ENCODE results near the gene RPS15A. TPM values are rescaled to one million over a fixed set of nuclear protein-coding genes. Genes with fewer than 3 reads are reported as not detected.
A peak's percentile ranks its signal among the peaks of the same experiment; 100 is the strongest.

The RPS15A gene
- total RNA-seq, 2 donors from 2014 or later: 829 to 900 TPM

DNA sequence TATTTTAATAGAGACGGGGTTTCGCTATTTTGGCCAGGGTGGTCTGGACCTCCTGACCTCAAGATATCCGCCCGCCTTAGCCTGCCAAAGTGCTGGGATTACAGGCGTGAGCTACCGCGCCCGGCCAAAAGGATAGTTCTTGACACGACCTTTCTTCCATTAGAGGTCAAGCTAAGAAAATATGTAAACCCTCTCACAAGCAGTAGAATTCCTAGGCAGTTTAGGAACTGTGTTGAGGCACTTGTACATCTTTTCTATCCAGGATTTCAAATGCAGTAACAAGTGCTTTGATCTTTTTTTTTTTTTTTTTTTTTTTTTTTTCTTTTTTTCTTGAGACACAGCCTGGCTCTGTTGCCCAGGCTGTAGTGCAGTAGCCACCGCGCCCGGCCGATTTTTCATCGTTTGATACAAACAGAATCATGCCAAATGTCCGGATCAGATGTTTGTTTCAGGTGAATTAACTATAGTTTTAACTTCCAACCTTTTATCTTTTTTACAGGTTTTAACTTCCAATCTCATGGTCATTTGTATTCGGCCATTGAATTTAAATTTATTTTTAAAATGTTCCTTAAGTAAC, 12.7 kb upstream of the RPS15A start:
- ATAC-seq (ENCODE audit: insufficient number of reproducible peaks, low FRiP score, low read depth) (no peak), DNase-seq (ENCODE audit: low spot score) (no peak)
- H3K4me1 ChIP-seq (ENCODE audit: control insufficient read depth in 1 of 2, low read depth in 2 of 2): peaks cover 15 to 50% of the 10 kb centered on the region in 2 donors
- TF ChIP-seq, protein P1, sequence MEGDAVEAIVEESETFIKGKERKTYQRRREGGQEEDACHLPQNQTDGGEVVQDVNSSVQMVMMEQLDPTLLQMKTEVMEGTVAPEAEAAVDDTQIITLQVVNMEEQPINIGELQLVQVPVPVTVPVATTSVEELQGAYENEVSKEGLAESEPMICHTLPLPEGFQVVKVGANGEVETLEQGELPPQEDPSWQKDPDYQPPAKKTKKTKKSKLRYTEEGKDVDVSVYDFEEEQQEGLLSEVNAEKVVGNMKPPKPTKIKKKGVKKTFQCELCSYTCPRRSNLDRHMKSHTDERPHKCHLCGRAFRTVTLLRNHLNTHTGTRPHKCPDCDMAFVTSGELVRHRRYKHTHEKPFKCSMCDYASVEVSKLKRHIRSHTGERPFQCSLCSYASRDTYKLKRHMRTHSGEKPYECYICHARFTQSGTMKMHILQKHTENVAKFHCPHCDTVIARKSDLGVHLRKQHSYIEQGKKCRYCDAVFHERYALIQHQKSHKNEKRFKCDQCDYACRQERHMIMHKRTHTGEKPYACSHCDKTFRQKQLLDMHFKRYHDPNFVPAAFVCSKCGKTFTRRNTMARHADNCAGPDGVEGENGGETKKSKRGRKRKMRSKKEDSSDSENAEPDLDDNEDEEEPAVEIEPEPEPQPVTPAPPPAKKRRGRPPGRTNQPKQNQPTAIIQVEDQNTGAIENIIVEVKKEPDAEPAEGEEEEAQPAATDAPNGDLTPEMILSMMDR (IDR thresholded peaks at IDR 0.05): no peak
- H3K9me3 ChIP-seq: no peaks in the 10 kb centered on the region
- peaks cover 3% of the 10 kb centered on the region for H3K36me3 ChIP-seq
- H3K4me3 ChIP-seq: no peak overlapping the region
- H3K27ac ChIP-seq: peak overlapping the region in 1 of 2 donors; percentile 92
- H3K27me3 ChIP-seq (replicated peaks; ENCODE audit: insufficient read depth): no peaks in the 10 kb centered on the region

DNA sequence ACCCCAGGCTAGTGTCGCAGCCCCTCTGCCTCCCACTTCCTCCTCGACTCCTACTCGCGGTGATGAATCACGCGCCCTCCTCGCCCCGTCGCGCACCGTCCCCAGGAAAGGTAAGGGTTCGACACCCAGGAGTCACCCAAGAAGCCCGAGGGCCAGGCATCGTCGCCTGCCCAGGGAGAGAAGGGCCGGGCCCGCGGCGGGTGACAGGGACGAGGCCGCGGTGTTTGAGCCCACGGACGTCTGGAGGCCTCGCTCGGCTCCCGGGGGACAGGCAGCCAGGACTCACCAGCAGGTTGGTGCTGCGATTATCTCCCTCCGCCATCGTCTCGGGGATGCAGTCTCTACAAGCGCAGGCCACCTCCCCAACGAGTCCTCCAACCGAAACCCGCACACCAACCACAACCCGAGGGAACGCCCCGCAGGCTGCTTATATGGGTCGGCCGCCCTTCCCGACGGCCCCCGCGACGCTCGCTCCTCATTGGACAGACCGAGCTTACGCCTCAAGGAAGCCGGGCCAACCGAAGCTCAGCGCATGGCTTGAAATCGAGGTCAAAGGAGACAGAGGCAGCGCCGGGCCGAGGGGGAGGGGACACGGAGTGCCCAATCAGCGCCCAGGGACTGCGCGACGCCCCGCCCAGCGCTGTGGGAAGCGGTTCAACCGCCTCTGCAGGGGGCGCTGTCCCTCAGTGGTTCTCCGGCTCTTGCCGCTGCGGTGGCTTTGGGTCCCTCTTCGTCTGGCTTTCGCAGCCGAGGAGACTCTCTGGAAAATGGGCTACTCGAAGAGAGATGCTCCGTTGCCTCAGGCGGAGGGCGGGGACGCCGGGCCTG, 11.2 kb upstream of the RPS15A start, which contains the start of gene ARL6IP1:
Gene ARL6IP1, minus strand, starts transcription at position 405 of the 828 bp plus-strand sequence. Its CDS starts 83 bp downstream, at position 322.
- Histone ChIP-seq H3K9me3 (no peaks in the 10 kb centered on the region), H3K36me3 (no peaks in the 10 kb centered on the region), H3K27me3 (replicated peaks; ENCODE audit: insufficient read depth) (no peaks in the 10 kb centered on the region), H3K4me1 (ENCODE audit: control insufficient read depth in 1 of 2, low read depth in 2 of 2) (peaks cover 15 to 53% of the 10 kb centered on the region in 2 donors), H3K4me3 (peak within 1 kb of the TSS; percentile 96), H3K27ac (peak within 1 kb of the TSS; percentile 96)
- ATAC-seq (ENCODE audit: insufficient number of reproducible peaks, low FRiP score, low read depth) (peak; percentile 100), DNase-seq (ENCODE audit: low spot score) (peak; percentile 96)
- TF ChIP-seq, protein P1 (IDR thresholded peaks at IDR 0.05): peak; percentile 81

DNA sequence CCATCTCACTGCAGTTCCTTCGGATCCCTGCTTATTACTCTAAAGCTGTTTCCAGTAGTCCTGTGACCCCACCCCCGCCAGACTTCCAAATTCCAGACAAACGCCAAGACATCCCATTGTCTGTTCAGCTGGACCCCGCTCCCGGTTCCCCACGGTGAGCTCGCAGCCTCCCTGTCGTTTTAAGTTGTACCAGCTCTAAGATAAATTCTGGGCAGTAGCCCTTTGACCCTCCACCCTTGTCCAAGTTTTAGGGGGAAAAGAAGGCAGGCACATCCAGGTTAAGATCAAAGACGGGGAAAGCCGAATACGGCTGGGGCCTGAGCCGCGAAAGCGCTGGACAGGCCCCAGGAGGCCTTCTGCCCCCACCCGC, 10.6 kb upstream of the RPS15A start:
- Histone ChIP-seq H3K4me3 (peak overlapping the region; percentile 96), H3K36me3 (no peaks in the 10 kb centered on the region), H3K27me3 (replicated peaks; ENCODE audit: insufficient read depth) (no peaks in the 10 kb centered on the region), H3K9me3 (no peaks in the 10 kb centered on the region), H3K4me1 (ENCODE audit: control insufficient read depth in 1 of 2, low read depth in 2 of 2) (peaks cover 15 to 53% of the 10 kb centered on the region in 2 donors), H3K27ac (peak overlapping the region; percentile 91 to 96)
- TF ChIP-seq, protein P1 (IDR thresholded peaks at IDR 0.05): no peak
- ATAC-seq (ENCODE audit: insufficient number of reproducible peaks, low FRiP score, low read depth) (no peak), DNase-seq (ENCODE audit: low spot score) (no peak)

DNA sequence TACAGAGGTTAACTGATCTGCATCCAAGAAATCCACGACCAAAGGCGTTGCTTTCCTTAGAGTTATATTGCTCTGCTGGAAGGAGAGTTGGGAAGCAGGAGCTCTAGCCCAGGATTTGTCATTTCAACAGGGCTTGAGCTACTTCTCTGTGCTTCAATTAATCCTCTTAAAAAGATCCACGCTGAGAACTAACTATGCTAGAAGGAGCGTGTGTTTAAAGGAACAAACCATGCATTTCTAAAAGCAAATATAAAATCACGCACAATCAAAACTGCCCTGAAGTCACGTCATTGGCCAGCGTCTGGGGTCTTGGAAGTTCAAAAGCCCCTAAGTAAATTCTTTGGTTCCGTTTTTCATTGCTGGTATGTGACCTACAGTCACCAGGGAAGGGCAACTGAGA, 10.2 kb upstream of the RPS15A start:
- DNase-seq (ENCODE audit: low spot score) (no peak), ATAC-seq (ENCODE audit: insufficient number of reproducible peaks, low FRiP score, low read depth) (no peak)
- peak overlapping the region; percentile 91 to 96 for H3K27ac ChIP-seq
- peaks cover 15 to 53% of the 10 kb centered on the region in 2 donors for H3K4me1 ChIP-seq (ENCODE audit: control insufficient read depth in 1 of 2, low read depth in 2 of 2)
- no peaks in the 10 kb centered on the region for H3K27me3 ChIP-seq (replicated peaks; ENCODE audit: insufficient read depth)
- peaks cover 3% of the 10 kb centered on the region for H3K36me3 ChIP-seq
- TF ChIP-seq, protein P1 (IDR thresholded peaks at IDR 0.05): no peak
- no peaks in the 10 kb centered on the region for H3K9me3 ChIP-seq
- peak overlapping the region; percentile 96 for H3K4me3 ChIP-seq

DNA sequence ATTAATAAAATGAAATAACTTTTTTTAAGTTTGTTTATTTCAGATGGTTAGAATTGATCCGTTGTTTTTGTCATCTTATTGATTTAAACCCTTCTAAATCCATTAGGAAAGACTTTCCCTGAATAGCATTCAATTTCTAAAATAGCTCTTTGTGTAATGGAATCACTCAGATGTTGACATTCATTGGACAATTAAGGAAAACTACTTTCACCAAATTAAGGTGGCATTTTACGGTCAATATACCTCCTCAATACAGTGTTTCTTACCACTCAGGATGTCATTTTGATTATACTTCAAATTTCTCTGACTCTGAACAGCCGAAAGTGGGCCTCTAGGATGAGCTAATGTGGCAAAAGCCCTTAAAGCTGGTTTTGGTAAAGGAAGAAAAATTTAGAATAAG, 9.4 kb upstream of the RPS15A start:
- Histone ChIP-seq H3K4me3 (no peak overlapping the region), H3K36me3 (peaks cover 7% of the 10 kb centered on the region), H3K27me3 (replicated peaks; ENCODE audit: insufficient read depth) (no peaks in the 10 kb centered on the region), H3K4me1 (ENCODE audit: control insufficient read depth in 1 of 2, low read depth in 2 of 2) (peaks cover 15 to 50% of the 10 kb centered on the region in 2 donors), H3K9me3 (no peaks in the 10 kb centered on the region), H3K27ac (no peak overlapping the region)
- ATAC-seq (ENCODE audit: insufficient number of reproducible peaks, low FRiP score, low read depth): no peak
- no peak for DNase-seq (ENCODE audit: low spot score)
- TF ChIP-seq, protein P1 (IDR thresholded peaks at IDR 0.05): no peak
